MM.1S (cell line): ENCODE results near the gene GSX2.

Experiments used
- CTCF ChIP-seq: fragments of 300-600 bp; sonication (generic); IDR thresholded peaks from 2 replicates; pipeline ENCODE4 v1.5.1; 2016; ENCODE audit warnings: antibody characterized with exemption, low read length, mixed read lengths
- EZH2 ChIP-seq: fragments of 300-600 bp; sonication (generic); optimal IDR thresholded peaks from 2 replicates; pipeline ENCODE3; 2017; ENCODE audit warnings: low read depth, mild to moderate bottlenecking, antibody characterized with exemption, low read length, mixed read lengths
- EZH2phosphoT487 ChIP-seq: fragments of 300-600 bp; sonication (generic); IDR thresholded peaks from 2 replicates; pipeline ENCODE4 v1.6.1; 2018; ENCODE audit warnings: antibody characterized with exemption, low read length

GRCh38 chr4:54074381-54074780 lies 25.6 kb upstream of the GSX2 start:
- TF ChIP-seq CTCF, result no peak
- no peak for TF ChIP-seq EZH2phosphoT487
- TF ChIP-seq EZH2, result no peak
